HCT116 (cell line): ENCODE measurements around the gene POC1A. TPM values are rescaled to one million over a fixed set of nuclear protein-coding genes. Genes with fewer than 3 reads are reported as not detected.

Experiments
- ATAC-seq: fragments of 200-7000 bp; cut with Tn5 transposase; 2 replicates; pipeline ENCODE4 v1.9.1; 2020; ENCODE audit warnings: mild to moderate bottlenecking, moderate library complexity
- BruUV-seq: library from RNA; stranded (reverse); fragments of 400-500 nt; replicated peaks from 2 replicates; lab custom pipeline; 2021; lab: Mats Ljungman, UMichigan
- CTCF ChIA-PET: fragments of 300-600 bp; sonication (Branson Sonifier 250); formaldehyde crosslinking; loops from one replicate; lab custom pipeline; 2021; ENCODE audit warnings: antibody characterized with exemption; lab: Charles Lee
- POLR2A ChIA-PET: fragments of 300-600, 350-600 bp; sonication (Branson Sonifier 250); formaldehyde crosslinking; loops from one replicate; lab custom pipeline; 2021; ENCODE audit warnings: antibody characterized with exemption; lab: Charles Lee
- RAD21 ChIA-PET, 2 experiments: fragments of 300-600 bp; sonication (Branson Sonifier 250); formaldehyde crosslinking; loops; one replicate each; lab custom pipeline; 2023; ENCODE audit warnings: low total read pairs in 2 of 2; ENCODE audit not compliant: uncharacterized antibody in 2 of 2, unreplicated experiment in 2 of 2, low non-redundant PET in 1 of 2; lab: Charles Lee
- DNase-seq: peaks from one replicate; pipeline ENCODE4 v3.0.0-alpha.2; 2010; ENCODE audit warnings: low read depth, low spot score
- H2AFZ ChIP-seq: fragments of 200-600 bp; shearing (Covaris generic), sonication (generic); 2 replicates; pipeline ENCODE4 v1.6.1; 2017; ENCODE audit warnings: low read depth, mixed run types, mixed read lengths, antibody characterized with exemption, low read length; ENCODE audit not compliant: poor library complexity, severe bottlenecking
- H3K27ac ChIP-seq: 2 replicates; pipeline ENCODE4 v1.5.1; 2012; ENCODE audit warnings: low read depth, low read length
- H3K27me3 ChIP-seq: fragments of 200-600 bp; sonication (generic); 2 replicates; pipeline ENCODE4 v1.6.1; 2016; ENCODE audit warnings: mixed run types, low read length, mixed read lengths; ENCODE audit not compliant: insufficient read depth
- H3K36me3 ChIP-seq, 2 experiments: fragments of 200-500 bp in 1 of 2; fragments of 200-600 bp in 1 of 2; sonication (Bioruptor generic) in 1 of 2; sonication (generic) in 1 of 2; 2 replicates each; pipeline versions ENCODE4 v1.5.1 to v1.6.1; 2014 to 2016; ENCODE audit warnings: low read length in 2 of 2, inconsistent platforms in 1 of 2, mixed read lengths in 1 of 2, mixed run types in 1 of 2; ENCODE audit not compliant: insufficient read depth in 2 of 2, control insufficient read depth in 1 of 2
- H3K4me1 ChIP-seq, 2 experiments: fragments of 200-600 bp in 1 of 2; sonication (generic) in 1 of 2; 2 replicates each; pipeline versions ENCODE4 v1.5.1 to v1.6.1; 2012 to 2017; ENCODE audit warnings: low read length in 2 of 2, inconsistent platforms in 1 of 2, mild to moderate bottlenecking in 1 of 2, mixed read lengths in 1 of 2, mixed run types in 1 of 2, moderate library complexity in 1 of 2; ENCODE audit not compliant: insufficient read depth in 2 of 2, control insufficient read depth in 1 of 2
- H3K4me2 ChIP-seq: fragments of 200-600 bp; sonication (generic); 2 replicates; pipeline ENCODE4 v1.6.1; 2017; ENCODE audit warnings: mixed run types, low read length, mixed read lengths
- H3K4me3 ChIP-seq, 2 experiments: fragments of 200-600 bp in 1 of 2; sonication (generic) in 1 of 2; replicated peaks in 1 of 2; 2 replicates each; pipeline ENCODE4 v1.5.1; 2011 to 2016; ENCODE audit warnings: low read length in 2 of 2, control low read depth in 1 of 2, low read depth in 1 of 2, mild to moderate bottlenecking in 1 of 2, mixed read lengths in 1 of 2, mixed run types in 1 of 2
- H3K79me2 ChIP-seq: fragments of 200-600 bp; sonication (generic); 2 replicates; pipeline ENCODE4 v1.6.1; 2017; ENCODE audit warnings: mild to moderate bottlenecking, mixed run types, low read length, moderate library complexity, mixed read lengths; ENCODE audit not compliant: insufficient read depth
- H3K9ac ChIP-seq: fragments of 200-600 bp; sonication (generic); 2 replicates; pipeline ENCODE4 v1.6.1; 2016; ENCODE audit warnings: low read length, mixed read lengths
- H3K9me2 ChIP-seq: fragments of 200-600 bp; sonication (generic), shearing (Covaris generic); 2 replicates; pipeline ENCODE4 v1.6.1; 2017; ENCODE audit warnings: mixed run types, mild to moderate bottlenecking, moderate library complexity; ENCODE audit not compliant: insufficient read depth
- H3K9me3 ChIP-seq, 2 experiments: fragments of 200-500 bp in 1 of 2; fragments of 200-600 bp in 1 of 2; sonication (Bioruptor generic) in 1 of 2; sonication (generic) in 1 of 2; 2 replicates each; pipeline ENCODE4 v1.6.1; 2014 to 2017; ENCODE audit warnings: low read length in 2 of 2, mixed read lengths in 2 of 2, inconsistent platforms in 1 of 2, low read depth in 1 of 2, mild to moderate bottlenecking in 1 of 2, mixed run types in 1 of 2, moderate library complexity in 1 of 2; ENCODE audit not compliant: control insufficient read depth in 1 of 2, insufficient read depth in 1 of 2
- H4K20me1 ChIP-seq: fragments of 200-600 bp; sonication (generic), shearing (Covaris generic); 2 replicates; pipeline ENCODE4 v1.6.1; 2017; ENCODE audit warnings: mixed run types, mild to moderate bottlenecking, moderate library complexity; ENCODE audit not compliant: insufficient read depth
- CBX3 ChIP-seq: IDR thresholded peaks from 2 replicates; pipeline ENCODE4 v1.6.1; 2012; ENCODE audit warnings: low read depth
- CEBPB ChIP-seq: IDR thresholded peaks from 2 replicates; pipeline ENCODE4 v1.6.1; 2012; ENCODE audit warnings: low read depth
- ELF1 ChIP-seq: IDR thresholded peaks from 2 replicates; pipeline ENCODE4 v1.6.1; 2012; ENCODE audit warnings: low read depth, borderline replicate concordance
- EZH2 ChIP-seq: fragments of 200-600 bp; sonication (generic); IDR thresholded peaks from 2 replicates; pipeline ENCODE4 v1.6.1; 2017; ENCODE audit warnings: antibody characterized with exemption, mixed run types
- EZH2phosphoT487 ChIP-seq: fragments of 200-600 bp; IDR thresholded peaks from 2 replicates; pipeline ENCODE4 v1.6.1; 2018; ENCODE audit warnings: antibody characterized with exemption, borderline replicate concordance
- FOSL1 ChIP-seq: IDR thresholded peaks from 2 replicates; pipeline ENCODE4 v1.6.1; 2012; ENCODE audit warnings: low read depth
- POLR2A ChIP-seq: IDR thresholded peaks from 2 replicates; pipeline ENCODE4 v1.7.0; 2011; ENCODE audit warnings: borderline replicate concordance; ENCODE audit not compliant: insufficient read depth, insufficient read length; ENCODE audit errors: extremely low read depth
- RAD21 ChIP-seq: IDR thresholded peaks from 2 replicates; pipeline ENCODE4 v1.6.1; 2012; ENCODE audit warnings: low read depth, mild to moderate bottlenecking
- SIN3A ChIP-seq: IDR thresholded peaks from 2 replicates; pipeline ENCODE4 v1.6.1; 2012; ENCODE audit warnings: low read depth
- SP1 ChIP-seq: IDR thresholded peaks from 2 replicates; pipeline ENCODE4 v1.6.1; 2012; ENCODE audit warnings: low read depth
- SRF ChIP-seq: IDR thresholded peaks from 2 replicates; pipeline ENCODE4 v1.6.1; 2012; ENCODE audit warnings: low read depth
- TCF7L2 ChIP-seq: IDR thresholded peaks from 2 replicates; pipeline ENCODE4 v1.7.0; 2011; ENCODE audit warnings: borderline replicate concordance, inconsistent platforms; ENCODE audit not compliant: insufficient read depth, insufficient read length; ENCODE audit errors: extremely low read depth
- YY1 ChIP-seq: IDR thresholded peaks from 2 replicates; pipeline ENCODE4 v1.6.1; 2011; ENCODE audit warnings: low read length, low read depth, moderate library complexity, mild to moderate bottlenecking; ENCODE audit not compliant: insufficient replicate concordance; ENCODE audit errors: extremely low read depth
- ZFX ChIP-seq: fragments of 450-650 bp; IDR thresholded peaks from 2 replicates; pipeline ENCODE4 v1.6.1; 2017
- ZNF274 ChIP-seq: fragments of 200-500 bp; sonication (Bioruptor generic); IDR thresholded peaks from 2 replicates; pipeline ENCODE4 v1.6.1; 2014; ENCODE audit warnings: mild to moderate bottlenecking, low read depth, low read length, inconsistent platforms
- intact Hi-C: fragments of 100-400 bp; cut with micrococcal nuclease; formaldehyde crosslinking; loops from 2 replicates; pipeline ENCODE4 v1.10.0; 2022
- total RNA-seq: library from RNA; stranded (reverse); gene quantifications from one replicate; pipeline ENCODE4 v1.2.1, GENCODE V29; 2021; ENCODE audit not compliant: unreplicated experiment
- TF ChIP-seq, protein P1 (sequence below): IDR thresholded peaks from 2 replicates; pipeline ENCODE4 v1.6.1; 2012
- TF ChIP-seq, protein P2 (sequence below), 3 experiments: fragments of 200-600 bp in 1 of 3; sonication (generic) in 1 of 3; IDR thresholded peaks in 2 of 3; conservative IDR thresholded peaks in 1 of 3; 2 replicates each; pipeline ENCODE4 v1.5.1; 2012 to 2017; ENCODE audit warnings: low read depth in 2 of 3, low read length in 2 of 3, antibody characterized with exemption in 1 of 3, borderline replicate concordance in 1 of 3, control low read depth in 1 of 3, mild to moderate bottlenecking in 1 of 3, mixed read lengths in 1 of 3, mixed run types in 1 of 3, moderate library complexity in 1 of 3; ENCODE audit not compliant: insufficient read depth in 1 of 3
- TF ChIP-seq, protein P3 (sequence below): IDR thresholded peaks from 2 replicates; pipeline ENCODE4 v1.6.1; 2012
- TF ChIP-seq, protein P4 (sequence below): IDR thresholded peaks from 2 replicates; pipeline ENCODE4 v1.6.1; 2012; ENCODE audit warnings: low read depth

POC1A gene
- total RNA-seq, 1 experiment from 2014 or later: 34.0 TPM

DNA sequence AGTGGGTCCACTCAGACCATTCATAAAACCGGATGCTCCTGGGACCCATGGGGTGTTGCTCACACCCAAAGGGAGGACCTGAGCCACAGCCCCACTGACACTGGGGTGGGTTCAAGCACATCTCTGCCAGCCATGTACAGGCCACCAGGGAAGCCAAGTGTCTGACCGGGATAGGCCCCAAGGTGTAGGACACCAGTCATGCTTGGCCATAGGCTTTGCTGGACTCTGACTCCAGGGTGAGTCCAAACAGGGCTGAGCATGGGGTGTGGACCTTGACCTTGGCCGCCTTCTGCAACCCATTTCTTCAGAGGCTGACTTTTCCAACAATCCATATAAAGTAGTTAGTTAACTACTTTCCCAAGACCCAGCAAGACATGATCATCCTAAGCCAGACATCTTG, 66.5 kb downstream of the POC1A start (continued):
- TF ChIP-seq, protein P1, sequence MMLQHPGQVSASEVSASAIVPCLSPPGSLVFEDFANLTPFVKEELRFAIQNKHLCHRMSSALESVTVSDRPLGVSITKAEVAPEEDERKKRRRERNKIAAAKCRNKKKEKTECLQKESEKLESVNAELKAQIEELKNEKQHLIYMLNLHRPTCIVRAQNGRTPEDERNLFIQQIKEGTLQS: no peak
- TF ChIP-seq POLR2A (no peak), CBX3 (no peak), FOSL1 (no peak), TCF7L2 (no peak), YY1 (no peak)

DNA sequence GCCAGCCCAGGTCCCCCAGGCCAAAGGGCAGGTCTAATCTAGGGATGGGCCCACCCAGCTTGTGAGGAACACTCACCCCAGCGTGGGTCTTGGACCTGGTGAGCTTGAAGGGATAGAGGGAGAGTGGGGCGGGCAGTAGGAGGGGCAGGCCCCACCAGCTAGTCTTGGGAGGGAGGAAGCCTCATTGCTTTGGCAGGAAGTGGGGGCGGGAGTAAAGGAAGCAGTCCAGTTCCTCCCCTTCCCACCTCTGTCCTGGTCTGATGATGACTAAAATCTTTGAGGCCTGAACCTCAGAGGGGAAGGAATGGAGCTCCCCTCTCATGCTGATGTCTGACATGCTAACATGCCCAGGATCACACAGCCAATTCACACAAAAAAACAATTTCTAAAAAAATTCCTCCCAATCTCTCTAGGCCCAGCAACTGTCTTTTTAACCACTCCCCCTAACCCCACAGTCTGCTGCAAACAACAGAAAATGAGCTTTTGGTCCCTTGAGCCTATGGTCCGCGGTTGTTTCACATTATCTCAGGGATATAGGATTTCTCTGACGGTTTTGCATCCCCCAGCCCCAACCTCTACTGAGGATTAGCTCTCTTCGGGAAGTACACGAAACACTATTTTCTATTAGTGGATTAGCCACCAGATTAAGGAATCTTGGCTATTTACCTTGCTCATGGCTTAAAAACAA, 67.1 kb downstream of the POC1A start:
- no peak overlapping the region for H3K27ac ChIP-seq
- no peak overlapping the region for H3K9ac ChIP-seq
- intact Hi-C loops: no loop called here
- H3K4me3 ChIP-seq: no peak overlapping the region
- no peak for DNase-seq
- no peak overlapping the region for H3K4me2 ChIP-seq
- BruUV-seq: no TSS peak
- no peak for ATAC-seq
- ChIA-PET RAD21 (no interaction called here), POLR2A (no interaction called here), CTCF (interaction anchor here (1.4 kb wide), 1 partner anchor 36 kb away, joined by 3 read pairs; no protein-coding TSS in a partner anchor)
- H2AFZ ChIP-seq: no peak overlapping the region
- H3K79me2 ChIP-seq: no peaks in the 10 kb centered on the region
- H4K20me1 ChIP-seq: no peaks in the 10 kb centered on the region
- TF ChIP-seq ZNF274 (no peak), POLR2A (no peak), YY1 (no peak), EZH2phosphoT487 (no peak), RAD21 (no peak), EZH2 (no peak), SP1 (no peak), SIN3A (no peak), CEBPB (no peak), ZFX (no peak), SRF (no peak), ELF1 (no peak), FOSL1 (no peak)
- TF ChIP-seq, protein P2, sequence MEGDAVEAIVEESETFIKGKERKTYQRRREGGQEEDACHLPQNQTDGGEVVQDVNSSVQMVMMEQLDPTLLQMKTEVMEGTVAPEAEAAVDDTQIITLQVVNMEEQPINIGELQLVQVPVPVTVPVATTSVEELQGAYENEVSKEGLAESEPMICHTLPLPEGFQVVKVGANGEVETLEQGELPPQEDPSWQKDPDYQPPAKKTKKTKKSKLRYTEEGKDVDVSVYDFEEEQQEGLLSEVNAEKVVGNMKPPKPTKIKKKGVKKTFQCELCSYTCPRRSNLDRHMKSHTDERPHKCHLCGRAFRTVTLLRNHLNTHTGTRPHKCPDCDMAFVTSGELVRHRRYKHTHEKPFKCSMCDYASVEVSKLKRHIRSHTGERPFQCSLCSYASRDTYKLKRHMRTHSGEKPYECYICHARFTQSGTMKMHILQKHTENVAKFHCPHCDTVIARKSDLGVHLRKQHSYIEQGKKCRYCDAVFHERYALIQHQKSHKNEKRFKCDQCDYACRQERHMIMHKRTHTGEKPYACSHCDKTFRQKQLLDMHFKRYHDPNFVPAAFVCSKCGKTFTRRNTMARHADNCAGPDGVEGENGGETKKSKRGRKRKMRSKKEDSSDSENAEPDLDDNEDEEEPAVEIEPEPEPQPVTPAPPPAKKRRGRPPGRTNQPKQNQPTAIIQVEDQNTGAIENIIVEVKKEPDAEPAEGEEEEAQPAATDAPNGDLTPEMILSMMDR (IDR thresholded peaks at IDR 0.05 in 2 of 3, conservative IDR thresholded peaks at IDR 0.05 in 1 of 3; ENCODE audit: borderline replicate concordance in 1 of 3, insufficient read depth in 1 of 3, low read depth in 2 of 3, low read length in 2 of 3): no peak
- TF ChIP-seq, protein P3, sequence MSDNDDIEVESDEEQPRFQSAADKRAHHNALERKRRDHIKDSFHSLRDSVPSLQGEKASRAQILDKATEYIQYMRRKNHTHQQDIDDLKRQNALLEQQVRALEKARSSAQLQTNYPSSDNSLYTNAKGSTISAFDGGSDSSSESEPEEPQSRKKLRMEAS: no peak
- TF ChIP-seq, protein P4, sequence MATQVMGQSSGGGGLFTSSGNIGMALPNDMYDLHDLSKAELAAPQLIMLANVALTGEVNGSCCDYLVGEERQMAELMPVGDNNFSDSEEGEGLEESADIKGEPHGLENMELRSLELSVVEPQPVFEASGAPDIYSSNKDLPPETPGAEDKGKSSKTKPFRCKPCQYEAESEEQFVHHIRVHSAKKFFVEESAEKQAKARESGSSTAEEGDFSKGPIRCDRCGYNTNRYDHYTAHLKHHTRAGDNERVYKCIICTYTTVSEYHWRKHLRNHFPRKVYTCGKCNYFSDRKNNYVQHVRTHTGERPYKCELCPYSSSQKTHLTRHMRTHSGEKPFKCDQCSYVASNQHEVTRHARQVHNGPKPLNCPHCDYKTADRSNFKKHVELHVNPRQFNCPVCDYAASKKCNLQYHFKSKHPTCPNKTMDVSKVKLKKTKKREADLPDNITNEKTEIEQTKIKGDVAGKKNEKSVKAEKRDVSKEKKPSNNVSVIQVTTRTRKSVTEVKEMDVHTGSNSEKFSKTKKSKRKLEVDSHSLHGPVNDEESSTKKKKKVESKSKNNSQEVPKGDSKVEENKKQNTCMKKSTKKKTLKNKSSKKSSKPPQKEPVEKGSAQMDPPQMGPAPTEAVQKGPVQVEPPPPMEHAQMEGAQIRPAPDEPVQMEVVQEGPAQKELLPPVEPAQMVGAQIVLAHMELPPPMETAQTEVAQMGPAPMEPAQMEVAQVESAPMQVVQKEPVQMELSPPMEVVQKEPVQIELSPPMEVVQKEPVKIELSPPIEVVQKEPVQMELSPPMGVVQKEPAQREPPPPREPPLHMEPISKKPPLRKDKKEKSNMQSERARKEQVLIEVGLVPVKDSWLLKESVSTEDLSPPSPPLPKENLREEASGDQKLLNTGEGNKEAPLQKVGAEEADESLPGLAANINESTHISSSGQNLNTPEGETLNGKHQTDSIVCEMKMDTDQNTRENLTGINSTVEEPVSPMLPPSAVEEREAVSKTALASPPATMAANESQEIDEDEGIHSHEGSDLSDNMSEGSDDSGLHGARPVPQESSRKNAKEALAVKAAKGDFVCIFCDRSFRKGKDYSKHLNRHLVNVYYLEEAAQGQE: no peak
- no peaks in the 10 kb centered on the region for H3K9me3 ChIP-seq
- no peaks in the 10 kb centered on the region for H3K36me3 ChIP-seq
- no peaks in the 10 kb centered on the region for H3K9me2 ChIP-seq
- peaks cover 23 to 44% of the 10 kb centered on the region in 2 experiments for H3K4me1 ChIP-seq
- no peaks in the 10 kb centered on the region for H3K27me3 ChIP-seq
